Muscle layer of colon (tissue), 2 donors: ENCODE measurements around the gene TSPAN4.

Experiments used
- H3K27ac ChIP-seq: one replicate; pipeline ENCODE4 v1.7.0; 2013; ENCODE audit warnings: low read depth, mild to moderate bottlenecking, low read length, moderate library complexity
- H3K27me3 ChIP-seq, 2 donors: one replicate each; pipeline ENCODE4 v1.7.0; 2013; ENCODE audit warnings: low read length in 2 of 2, mild to moderate bottlenecking in 2 of 2; ENCODE audit not compliant: insufficient read depth in 2 of 2, control insufficient read depth in 1 of 2
- H3K36me3 ChIP-seq: one replicate; pipeline ENCODE4 v1.7.0; 2013; ENCODE audit warnings: mild to moderate bottlenecking, low read length; ENCODE audit not compliant: insufficient read depth
- H3K4me1 ChIP-seq: one replicate; pipeline ENCODE4 v1.7.0; 2013; ENCODE audit warnings: mild to moderate bottlenecking, low read length; ENCODE audit not compliant: insufficient read depth
- H3K4me3 ChIP-seq, 2 donors: one replicate each; pipeline ENCODE4 v1.7.0; 2013; ENCODE audit warnings: low read length in 2 of 2, low read depth in 1 of 2, mild to moderate bottlenecking in 1 of 2, moderate library complexity in 1 of 2
- H3K9ac ChIP-seq: one replicate; pipeline ENCODE4 v1.7.0; 2013; ENCODE audit warnings: low read length
- H3K9me3 ChIP-seq: one replicate; pipeline ENCODE4 v1.7.0; 2013; ENCODE audit warnings: mild to moderate bottlenecking, low read length
- donor health status: abdominal sarcoma.
- donor health status: Adenocarcinoma of cecum.

Gene TSPAN4

DNA sequence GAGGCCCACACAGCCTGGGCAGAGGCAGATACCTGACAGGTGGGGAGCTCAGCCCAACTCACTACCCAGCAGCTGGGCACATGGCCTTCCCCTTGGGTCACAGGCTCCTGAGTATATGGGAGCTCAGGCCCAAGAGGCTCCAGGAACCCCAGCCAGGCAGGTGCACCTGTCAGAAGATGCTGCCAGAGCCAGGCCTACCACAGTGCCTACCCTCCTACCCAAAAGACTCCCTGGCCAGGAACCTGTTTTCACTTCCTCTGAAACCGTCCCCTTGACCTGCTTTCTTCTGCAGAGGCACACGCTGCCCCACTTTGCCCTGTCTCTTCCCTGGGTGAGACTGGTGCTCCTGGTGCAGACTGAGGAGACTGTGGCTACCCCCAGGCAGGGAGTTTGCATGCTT is 65.0 kb downstream of the TSPAN4 start:
- H3K9me3 ChIP-seq, result no peaks in the 10 kb centered on the region
- no peak overlapping the region for H3K4me3 ChIP-seq
- no peaks in the 10 kb centered on the region for H3K27me3 ChIP-seq
- peaks cover 17% of the 10 kb centered on the region for H3K36me3 ChIP-seq
- H3K9ac ChIP-seq, result no peak overlapping the region
- H3K27ac ChIP-seq, result no peak overlapping the region
- peaks cover 13% of the 10 kb centered on the region for H3K4me1 ChIP-seq

DNA sequence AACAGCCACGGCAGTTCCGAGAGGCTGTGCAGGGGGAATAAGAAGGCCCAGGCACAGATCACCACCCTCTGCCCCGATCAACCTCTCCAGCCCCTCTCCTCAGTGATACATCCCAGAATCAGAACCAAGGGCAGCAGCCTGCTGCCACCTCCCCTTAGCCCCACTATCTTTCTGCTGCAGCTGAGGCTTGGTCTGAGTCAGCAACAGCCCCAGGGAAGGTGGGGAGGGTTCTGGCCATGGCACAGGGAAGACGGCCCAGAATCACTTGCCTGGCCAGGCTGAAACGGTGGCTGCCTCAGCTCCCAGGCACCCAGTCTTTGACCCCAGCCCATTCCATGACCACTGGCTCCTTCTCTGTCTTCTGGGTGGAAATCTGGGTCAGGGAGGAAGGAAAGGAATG is 65.6 kb downstream of the TSPAN4 start:
- H3K27ac ChIP-seq, result no peak overlapping the region
- no peaks in the 10 kb centered on the region for H3K9me3 ChIP-seq
- peaks cover 11% of the 10 kb centered on the region for H3K36me3 ChIP-seq
- H3K4me1 ChIP-seq, result peaks cover 13% of the 10 kb centered on the region
- H3K27me3 ChIP-seq, result no peaks in the 10 kb centered on the region
- no peak overlapping the region for H3K9ac ChIP-seq
- H3K4me3 ChIP-seq, result no peak overlapping the region

DNA sequence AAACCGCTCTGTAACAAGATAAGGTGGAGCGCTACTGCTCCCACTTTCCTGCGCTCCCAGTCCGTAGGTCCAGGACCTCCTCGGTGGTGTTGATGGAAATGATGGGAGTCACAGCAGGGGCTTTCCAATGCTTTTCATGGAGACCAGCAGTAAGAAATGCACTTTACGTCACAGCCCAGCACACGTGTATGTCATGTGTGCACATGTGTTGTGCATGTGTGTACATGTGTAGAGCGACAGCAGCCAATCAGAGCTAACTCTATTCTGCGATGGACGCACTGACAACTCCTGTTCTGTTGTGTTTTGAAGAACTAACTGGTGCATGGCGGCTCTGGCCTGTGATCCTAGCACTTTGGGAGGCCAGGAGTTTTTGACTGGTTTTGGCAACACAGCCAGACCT is 66.8 kb downstream of the TSPAN4 start:
- H3K9me3 ChIP-seq, result no peaks in the 10 kb centered on the region
- no peak overlapping the region for H3K4me3 ChIP-seq
- no peaks in the 10 kb centered on the region for H3K27me3 ChIP-seq
- H3K36me3 ChIP-seq, result peaks cover 3% of the 10 kb centered on the region
- H3K4me1 ChIP-seq, result peaks cover 13% of the 10 kb centered on the region
- no peak overlapping the region for H3K27ac ChIP-seq
- H3K9ac ChIP-seq, result no peak overlapping the region

GRCh38 chr11:910044-910588 is 67.5 kb downstream of the TSPAN4 start:
- H3K36me3 ChIP-seq, result no peaks in the 10 kb centered on the region
- peak overlapping the region; percentile 7 for H3K27ac ChIP-seq
- H3K4me3 ChIP-seq, result peak overlapping the region; percentile 71 to 86
- H3K27me3 ChIP-seq, result no peaks in the 10 kb centered on the region
- H3K9me3 ChIP-seq, result no peaks in the 10 kb centered on the region
- peaks cover 13% of the 10 kb centered on the region for H3K4me1 ChIP-seq
- no peak overlapping the region for H3K9ac ChIP-seq

DNA sequence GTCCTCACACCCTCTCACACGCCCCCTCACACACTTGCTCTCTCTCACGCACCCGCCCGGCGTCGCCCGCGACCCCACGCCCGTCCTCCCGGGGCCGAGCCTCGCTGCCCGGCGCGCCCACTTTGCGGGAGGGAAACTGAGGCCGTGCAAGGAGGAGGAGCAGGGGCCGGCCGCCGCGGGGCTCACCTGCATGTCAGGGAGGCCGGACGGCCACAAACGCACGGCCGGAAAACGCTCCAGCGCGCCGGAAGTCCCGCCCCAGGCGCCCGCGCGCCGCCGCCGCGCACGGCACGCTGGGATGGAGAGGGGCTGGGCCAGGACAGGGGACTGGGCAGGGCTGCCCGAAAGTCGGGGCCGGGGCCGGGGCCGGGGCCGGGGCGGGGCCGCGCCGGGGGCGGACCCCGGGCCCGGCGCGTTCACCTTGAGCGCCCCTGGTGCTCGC is 68.0 kb downstream of the TSPAN4 start, which contains the start of gene CHID1:
TSS of gene CHID1 (minus strand) at position 222 of the 442 bp plus-strand sequence. CDS start 5,994 bp downstream, outside the sequence.
- H3K4me3 ChIP-seq, result peak within 1 kb of the TSS; percentile 71 to 86
- no peaks in the 10 kb centered on the region for H3K9me3 ChIP-seq
- peak within 1 kb of the TSS; percentile 61 for H3K27ac ChIP-seq
- H3K36me3 ChIP-seq, result no peaks in the 10 kb centered on the region
- H3K4me1 ChIP-seq, result peaks cover 13% of the 10 kb centered on the region
- no peaks in the 10 kb centered on the region for H3K27me3 ChIP-seq
- no peak within 1 kb of the TSS for H3K9ac ChIP-seq

- H3K9ac ChIP-seq, result no peak overlapping the region
These were observed 68.6 kb downstream of the TSPAN4 start for GRCh38 chr11:911031-911889.

DNA sequence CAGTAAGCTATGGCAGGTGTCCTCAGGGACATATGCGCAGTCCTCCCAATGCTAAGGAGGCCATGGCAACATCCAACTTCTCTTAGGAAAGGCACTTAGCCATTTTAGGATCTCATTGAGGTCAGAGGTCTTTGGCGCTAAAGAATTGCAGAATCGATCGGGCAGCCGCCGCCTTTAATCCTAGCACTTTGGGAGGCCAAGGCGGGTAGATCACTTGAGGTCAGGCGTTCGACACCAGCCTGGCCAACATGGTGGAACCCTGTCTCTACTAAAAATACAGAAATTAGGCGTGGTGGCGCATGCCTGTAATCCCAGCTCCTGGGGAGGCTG is 69.2 kb downstream of the TSPAN4 start:
- no peaks in the 10 kb centered on the region for H3K36me3 ChIP-seq
- H3K9me3 ChIP-seq, result no peaks in the 10 kb centered on the region
- no peak overlapping the region for H3K9ac ChIP-seq
- peaks cover 13% of the 10 kb centered on the region for H3K4me1 ChIP-seq
- peak overlapping the region; percentile 55 to 64 for H3K4me3 ChIP-seq
- H3K27ac ChIP-seq, result peak overlapping the region; percentile 61
- no peaks in the 10 kb centered on the region for H3K27me3 ChIP-seq

More at GRCh38 chr11:911031-911889, 68.6 kb downstream of the TSPAN4 start:
- Histone ChIP-seq H3K27ac (peak overlapping the region; percentile 61), H3K9me3 (no peaks in the 10 kb centered on the region), H3K4me1 (peaks cover 13% of the 10 kb centered on the region), H3K27me3 (no peaks in the 10 kb centered on the region), H3K36me3 (no peaks in the 10 kb centered on the region), H3K4me3 (peak overlapping the region; percentile 55 to 64)

GRCh38 chr11:912266-912665 is 69.6 kb downstream of the TSPAN4 start:
- no peak overlapping the region for H3K4me3 ChIP-seq
- H3K9me3 ChIP-seq, result no peaks in the 10 kb centered on the region
- peaks cover 13% of the 10 kb centered on the region for H3K4me1 ChIP-seq
- no peak overlapping the region for H3K9ac ChIP-seq
- no peaks in the 10 kb centered on the region for H3K27me3 ChIP-seq
- no peaks in the 10 kb centered on the region for H3K36me3 ChIP-seq
- H3K27ac ChIP-seq, result no peak overlapping the region

DNA sequence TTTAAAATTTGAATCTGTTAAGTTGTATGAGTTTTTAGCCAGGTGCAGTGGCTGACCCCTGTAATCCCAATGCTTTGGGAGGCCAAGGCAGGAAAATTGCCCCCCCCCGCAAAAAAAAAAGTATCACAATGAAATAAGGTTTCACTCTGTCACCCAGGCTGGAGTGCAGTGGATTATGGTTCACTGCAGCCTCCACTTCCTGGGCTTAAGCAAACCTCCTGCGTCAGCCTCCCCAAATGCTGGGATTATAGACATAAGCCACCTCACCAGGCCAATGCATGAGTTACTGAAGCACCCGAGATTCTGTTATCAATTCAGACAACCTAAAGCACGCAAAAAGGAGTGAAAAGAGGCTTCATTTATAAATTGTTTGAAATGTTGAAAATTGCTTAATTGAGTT is 70.4 kb downstream of the TSPAN4 start:
- Histone ChIP-seq H3K36me3 (no peaks in the 10 kb centered on the region), H3K9me3 (no peaks in the 10 kb centered on the region), H3K27me3 (no peaks in the 10 kb centered on the region), H3K4me1 (peaks cover 13% of the 10 kb centered on the region), H3K9ac (no peak overlapping the region), H3K4me3 (no peak overlapping the region), H3K27ac (no peak overlapping the region)

- H3K27me3 ChIP-seq, result no peaks in the 10 kb centered on the region
- H3K27ac ChIP-seq, result no peak overlapping the region
- H3K9ac ChIP-seq, result no peak overlapping the region
- H3K4me3 ChIP-seq, result no peak overlapping the region
- peaks cover 13% of the 10 kb centered on the region for H3K4me1 ChIP-seq
- H3K36me3 ChIP-seq, result no peaks in the 10 kb centered on the region
- H3K9me3 ChIP-seq, result no peaks in the 10 kb centered on the region
These were observed 71.6 kb downstream of the TSPAN4 start for GRCh38 chr11:914204-914603.

- H3K36me3 ChIP-seq, result no peaks in the 10 kb centered on the region
- H3K4me1 ChIP-seq, result peaks cover 7% of the 10 kb centered on the region
- no peak overlapping the region for H3K9ac ChIP-seq
- H3K9me3 ChIP-seq, result no peaks in the 10 kb centered on the region
- no peak overlapping the region for H3K4me3 ChIP-seq
- no peak overlapping the region for H3K27ac ChIP-seq
- no peaks in the 10 kb centered on the region for H3K27me3 ChIP-seq
These were observed 72.3 kb downstream of the TSPAN4 start for GRCh38 chr11:914747-915501.
